Measurements from ENCODE around the gene GPR39.

The GPR39 gene

GRCh38 chr2:132407784-132408183 is 8.8 kb upstream of the GPR39 start:
- Histone ChIP-seq H3K9ac (ENCODE audit: low read length in 2 of 2) (no peak overlapping the region), H3K27me3 (ENCODE audit: control insufficient read depth in 1 of 2, insufficient read depth in 2 of 2, low read length in 2 of 2) (peaks cover 2% of the 10 kb centered on the region in 2 donors), H3K4me3 (ENCODE audit: low read length in 2 of 2) (no peak overlapping the region), H3K4me1 (ENCODE audit: control insufficient read depth, insufficient read depth, low read length) (no peaks in the 10 kb centered on the region), H3K27ac (ENCODE audit: low read length) (no peak overlapping the region), H3K36me3 (ENCODE audit: control insufficient read depth in 2 of 2, insufficient read depth in 2 of 2, low read length in 2 of 2) (no peaks in the 10 kb centered on the region), H3K9me3 (ENCODE audit: control insufficient read depth in 2 of 2, low read length in 2 of 2) (peaks cover 0 to 2% of the 10 kb centered on the region in 2 donors)

GRCh38 chr2:132412021-132412420 is 4.6 kb upstream of the GPR39 start:
- Histone ChIP-seq H3K36me3 (ENCODE audit: control insufficient read depth in 2 of 2, insufficient read depth in 2 of 2, low read length in 2 of 2) (no peaks in the 10 kb centered on the region), H3K4me1 (ENCODE audit: control insufficient read depth, insufficient read depth, low read length) (peaks cover 16% of the 10 kb centered on the region), H3K9ac (ENCODE audit: low read length in 2 of 2) (no peak overlapping the region), H3K27ac (ENCODE audit: low read length) (no peak overlapping the region), H3K4me3 (ENCODE audit: low read length in 2 of 2) (no peak overlapping the region), H3K27me3 (ENCODE audit: control insufficient read depth in 1 of 2, insufficient read depth in 2 of 2, low read length in 2 of 2) (peaks cover 2% of the 10 kb centered on the region in 2 donors), H3K9me3 (ENCODE audit: control insufficient read depth in 2 of 2, low read length in 2 of 2) (peaks cover 0 to 2% of the 10 kb centered on the region in 2 donors)

GRCh38 chr2:132414081-132414480 is 2.5 kb upstream of the GPR39 start:
- no peaks in the 10 kb centered on the region for H3K9me3 ChIP-seq (ENCODE audit: control insufficient read depth in 2 of 2, low read length in 2 of 2)
- no peak overlapping the region for H3K27ac ChIP-seq (ENCODE audit: low read length)
- H3K27me3 ChIP-seq (ENCODE audit: control insufficient read depth in 1 of 2, insufficient read depth in 2 of 2, low read length in 2 of 2), result peaks cover 2 to 3% of the 10 kb centered on the region in 2 donors
- no peaks in the 10 kb centered on the region for H3K36me3 ChIP-seq (ENCODE audit: control insufficient read depth in 2 of 2, insufficient read depth in 2 of 2, low read length in 2 of 2)
- H3K4me1 ChIP-seq (ENCODE audit: control insufficient read depth, insufficient read depth, low read length), result peaks cover 16% of the 10 kb centered on the region
- no peak overlapping the region for H3K9ac ChIP-seq (ENCODE audit: low read length in 2 of 2)
- H3K4me3 ChIP-seq (ENCODE audit: low read length in 2 of 2), result no peak overlapping the region

- no peaks in the 10 kb centered on the region for H3K9me3 ChIP-seq (ENCODE audit: control insufficient read depth in 2 of 2, low read length in 2 of 2)
- H3K27ac ChIP-seq (ENCODE audit: low read length), result no peak overlapping the region
- peak overlapping the region in 1 of 2 donors; percentile 36 for H3K9ac ChIP-seq (ENCODE audit: low read length in 2 of 2)
- peaks cover 16% of the 10 kb centered on the region for H3K4me1 ChIP-seq (ENCODE audit: control insufficient read depth, insufficient read depth, low read length)
- H3K27me3 ChIP-seq (ENCODE audit: control insufficient read depth in 1 of 2, insufficient read depth in 2 of 2, low read length in 2 of 2), result peaks cover 2 to 3% of the 10 kb centered on the region in 2 donors
- H3K36me3 ChIP-seq (ENCODE audit: control insufficient read depth in 2 of 2, insufficient read depth in 2 of 2, low read length in 2 of 2), result no peaks in the 10 kb centered on the region
- peak overlapping the region; percentile 67 to 81 for H3K4me3 ChIP-seq (ENCODE audit: low read length in 2 of 2)
Observed at GRCh38 chr2:132415256-132415914, 1.2 kb upstream of the GPR39 start.

- no peak overlapping the region for H3K27ac ChIP-seq (ENCODE audit: low read length)
Observed at GRCh38 chr2:132415915-132416722, 486 bp upstream of the GPR39 start.

GRCh38 chr2:132417430-132418035 is 928 bp downstream of the GPR39 start:
- Histone ChIP-seq H3K36me3 (ENCODE audit: control insufficient read depth in 2 of 2, insufficient read depth in 2 of 2, low read length in 2 of 2) (no peaks in the 10 kb centered on the region), H3K27ac (ENCODE audit: low read length) (no peak overlapping the region), H3K9ac (ENCODE audit: low read length in 2 of 2) (no peak overlapping the region), H3K27me3 (ENCODE audit: control insufficient read depth in 1 of 2, insufficient read depth in 2 of 2, low read length in 2 of 2) (peaks cover 0 to 3% of the 10 kb centered on the region in 2 donors), H3K9me3 (ENCODE audit: control insufficient read depth in 2 of 2, low read length in 2 of 2) (no peaks in the 10 kb centered on the region), H3K4me3 (ENCODE audit: low read length in 2 of 2) (no peak overlapping the region), H3K4me1 (ENCODE audit: control insufficient read depth, insufficient read depth, low read length) (peaks cover 16% of the 10 kb centered on the region)

More at GRCh38 chr2:132415915-132416722, 486 bp upstream of the GPR39 start:
- H3K9ac ChIP-seq (ENCODE audit: low read length in 2 of 2), result peak overlapping the region in 1 of 2 donors; percentile 21
- peaks cover 2 to 3% of the 10 kb centered on the region in 2 donors for H3K27me3 ChIP-seq (ENCODE audit: control insufficient read depth in 1 of 2, insufficient read depth in 2 of 2, low read length in 2 of 2)
- no peaks in the 10 kb centered on the region for H3K36me3 ChIP-seq (ENCODE audit: control insufficient read depth in 2 of 2, insufficient read depth in 2 of 2, low read length in 2 of 2)
- no peaks in the 10 kb centered on the region for H3K9me3 ChIP-seq (ENCODE audit: control insufficient read depth in 2 of 2, low read length in 2 of 2)
- H3K4me3 ChIP-seq (ENCODE audit: low read length in 2 of 2), result peak overlapping the region; percentile 67 to 81
- peaks cover 16% of the 10 kb centered on the region for H3K4me1 ChIP-seq (ENCODE audit: control insufficient read depth, insufficient read depth, low read length)

GRCh38 chr2:132419235-132419634 is 2.6 kb downstream of the GPR39 start:
- no peaks in the 10 kb centered on the region for H3K36me3 ChIP-seq (ENCODE audit: control insufficient read depth in 2 of 2, insufficient read depth in 2 of 2, low read length in 2 of 2)
- H3K9me3 ChIP-seq (ENCODE audit: control insufficient read depth in 2 of 2, low read length in 2 of 2), result no peaks in the 10 kb centered on the region
- H3K4me1 ChIP-seq (ENCODE audit: control insufficient read depth, insufficient read depth, low read length), result peaks cover 16% of the 10 kb centered on the region
- no peak overlapping the region for H3K27ac ChIP-seq (ENCODE audit: low read length)
- H3K9ac ChIP-seq (ENCODE audit: low read length in 2 of 2), result no peak overlapping the region
- H3K27me3 ChIP-seq (ENCODE audit: control insufficient read depth in 1 of 2, insufficient read depth in 2 of 2, low read length in 2 of 2), result peaks cover 0 to 3% of the 10 kb centered on the region in 2 donors
- no peak overlapping the region for H3K4me3 ChIP-seq (ENCODE audit: low read length in 2 of 2)

- Histone ChIP-seq H3K36me3 (ENCODE audit: control insufficient read depth in 2 of 2, insufficient read depth in 2 of 2, low read length in 2 of 2) (no peaks in the 10 kb centered on the region), H3K9ac (ENCODE audit: low read length in 2 of 2) (no peak overlapping the region), H3K27ac (ENCODE audit: low read length) (no peak overlapping the region), H3K4me1 (ENCODE audit: control insufficient read depth, insufficient read depth, low read length) (peaks cover 16% of the 10 kb centered on the region), H3K4me3 (ENCODE audit: low read length in 2 of 2) (no peak overlapping the region), H3K27me3 (ENCODE audit: control insufficient read depth in 1 of 2, insufficient read depth in 2 of 2, low read length in 2 of 2) (peaks cover 0 to 3% of the 10 kb centered on the region in 2 donors), H3K9me3 (ENCODE audit: control insufficient read depth in 2 of 2, low read length in 2 of 2) (no peaks in the 10 kb centered on the region)
Observed at GRCh38 chr2:132419941-132420340, 3.3 kb downstream of the GPR39 start.

- Histone ChIP-seq H3K4me3 (ENCODE audit: low read length in 2 of 2) (no peak overlapping the region), H3K4me1 (ENCODE audit: control insufficient read depth, insufficient read depth, low read length) (peaks cover 7% of the 10 kb centered on the region), H3K27ac (ENCODE audit: low read length) (no peak overlapping the region), H3K9me3 (ENCODE audit: control insufficient read depth in 2 of 2, low read length in 2 of 2) (no peaks in the 10 kb centered on the region), H3K27me3 (ENCODE audit: control insufficient read depth in 1 of 2, insufficient read depth in 2 of 2, low read length in 2 of 2) (peaks cover 0 to 3% of the 10 kb centered on the region in 2 donors), H3K36me3 (ENCODE audit: control insufficient read depth in 2 of 2, insufficient read depth in 2 of 2, low read length in 2 of 2) (no peaks in the 10 kb centered on the region), H3K9ac (ENCODE audit: low read length in 2 of 2) (no peak overlapping the region)
Observed at GRCh38 chr2:132420816-132421805, 4.5 kb downstream of the GPR39 start.

GRCh38 chr2:132422736-132423135 is 6.1 kb downstream of the GPR39 start:
- Histone ChIP-seq H3K27ac (ENCODE audit: low read length) (no peak overlapping the region), H3K27me3 (ENCODE audit: control insufficient read depth in 1 of 2, insufficient read depth in 2 of 2, low read length in 2 of 2) (no peaks in the 10 kb centered on the region), H3K9me3 (ENCODE audit: control insufficient read depth in 2 of 2, low read length in 2 of 2) (no peaks in the 10 kb centered on the region), H3K9ac (ENCODE audit: low read length in 2 of 2) (no peak overlapping the region), H3K4me3 (ENCODE audit: low read length in 2 of 2) (no peak overlapping the region), H3K4me1 (ENCODE audit: control insufficient read depth, insufficient read depth, low read length) (peaks cover 3% of the 10 kb centered on the region), H3K36me3 (ENCODE audit: control insufficient read depth in 2 of 2, insufficient read depth in 2 of 2, low read length in 2 of 2) (no peaks in the 10 kb centered on the region)
